HG03280 (cell line): Measurements from ENCODE around the gene DUSP28.
"Not testable (repeated sequence)": the region's sequence is repeated elsewhere in the genome, so short reads cannot be mapped to it uniquely, and the experiment has no call there.

Experiments used
- ATAC-seq: cut with Tn5 transposase; IDR thresholded peaks from one replicate; pipeline ENCODE4 v1.9.1; 2021; ENCODE audit warnings: mild to moderate bottlenecking, moderate library complexity; ENCODE audit not compliant: unreplicated experiment

DUSP28 gene

DNA sequence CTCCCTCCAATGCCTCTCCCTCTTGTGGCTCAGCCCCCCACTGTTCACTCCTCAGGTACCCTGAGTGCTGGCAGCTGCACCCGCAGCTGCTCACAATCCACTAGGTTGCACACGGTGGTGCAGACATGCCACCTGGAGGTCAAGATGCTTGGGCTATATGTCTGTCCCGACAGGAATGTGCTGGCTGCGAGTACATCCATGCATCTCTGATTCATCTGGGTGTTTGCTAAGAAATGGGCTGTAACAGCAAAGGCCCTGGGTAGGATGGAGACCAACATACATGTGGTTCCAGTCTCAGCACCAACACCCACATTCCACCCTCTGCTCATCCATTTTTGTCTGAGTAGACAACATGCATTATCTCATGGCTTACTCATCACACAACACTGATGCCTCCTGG lies 33.6 kb upstream of the DUSP28 start:
- no peak for ATAC-seq

DNA sequence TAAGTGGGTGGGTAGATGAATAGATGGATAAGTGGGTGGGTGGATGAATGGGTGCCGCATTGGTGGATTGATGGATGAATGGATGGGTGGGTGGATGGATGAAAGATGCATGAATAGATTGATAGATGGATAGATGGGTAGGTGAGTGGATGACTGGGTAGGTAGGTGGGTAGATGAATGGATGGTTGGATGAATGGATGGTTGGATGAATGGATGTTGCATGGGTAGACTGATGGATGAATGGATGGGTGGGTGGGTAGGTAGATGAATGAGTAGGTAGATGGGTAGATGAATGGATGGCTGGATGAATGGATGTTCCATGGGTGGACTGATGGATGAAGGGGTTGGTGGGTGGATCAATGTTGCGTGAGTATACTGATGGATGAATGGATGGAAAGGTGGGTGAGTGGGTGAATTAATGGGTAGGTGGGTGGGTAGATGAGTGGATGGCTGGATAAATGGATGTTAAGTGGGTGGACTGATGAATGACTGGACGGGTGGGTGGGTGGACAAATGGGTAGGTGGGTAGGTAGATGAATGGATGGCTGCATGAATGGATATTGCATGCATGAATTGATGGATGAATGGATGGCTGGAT lies 32.9 kb upstream of the DUSP28 start:
- no peak for ATAC-seq

DNA sequence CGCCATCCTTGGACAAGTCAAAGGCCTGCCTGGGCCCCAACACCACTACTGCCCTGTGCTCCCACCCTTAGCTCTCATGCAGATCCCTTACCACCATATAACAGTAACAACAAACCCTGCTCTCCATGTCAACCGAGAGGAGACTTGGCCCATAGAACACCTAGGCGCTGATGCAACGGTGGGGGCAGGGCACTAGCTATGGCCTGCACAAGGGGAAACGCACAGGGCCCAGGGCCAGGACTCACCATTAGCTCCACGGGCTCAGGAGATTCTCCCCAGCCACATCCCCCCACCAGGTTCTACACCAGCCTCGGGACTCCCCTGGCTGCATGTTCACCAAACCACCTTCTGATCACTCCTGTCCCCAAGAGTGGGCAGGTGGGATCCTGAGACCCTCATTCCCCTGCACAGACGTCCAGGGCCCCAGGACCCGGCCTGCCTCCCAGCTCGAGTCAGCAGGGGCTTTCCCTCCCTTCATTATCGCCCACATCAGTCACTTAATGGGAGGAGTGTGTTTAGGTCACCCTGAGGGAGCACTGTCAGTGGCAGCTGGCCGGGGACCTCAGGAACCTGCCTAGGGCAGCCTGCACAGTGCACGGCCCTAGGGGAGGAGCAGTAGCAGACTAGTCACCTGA lies 31.6 kb upstream of the DUSP28 start:
- no peak for ATAC-seq

DNA sequence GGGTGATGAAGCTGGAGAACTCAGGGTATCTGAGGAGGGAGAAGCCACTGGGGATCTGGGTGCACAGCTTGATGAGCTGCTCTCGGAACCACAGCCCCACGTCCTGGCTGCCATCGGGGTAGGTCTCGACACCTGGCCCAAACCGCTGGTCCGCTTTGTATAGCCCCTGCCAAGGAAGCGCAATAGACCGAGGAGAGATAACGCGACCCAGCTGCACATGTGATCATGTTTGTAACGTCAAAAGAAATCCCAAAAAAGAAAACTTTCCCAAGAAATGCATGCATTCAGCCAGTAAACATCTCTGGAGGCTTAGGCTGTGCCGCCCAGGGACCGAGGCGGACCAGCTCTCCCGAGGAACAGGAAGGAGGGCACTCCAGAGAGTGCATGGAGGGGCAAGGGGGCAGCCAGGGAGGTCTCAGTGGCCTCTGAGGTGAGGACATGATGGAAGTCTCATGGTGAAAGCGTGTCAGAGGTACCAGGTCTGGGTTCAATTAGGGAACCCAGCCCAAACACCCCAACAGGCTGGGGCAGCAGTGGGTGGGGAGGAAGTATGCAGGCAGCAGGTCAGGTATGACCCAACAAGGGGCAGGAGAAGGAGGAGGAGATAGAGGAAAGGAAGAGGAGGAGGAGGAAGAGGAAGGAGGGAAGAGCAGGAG lies 30.7 kb upstream of the DUSP28 start:
- ATAC-seq, result no peak

DNA sequence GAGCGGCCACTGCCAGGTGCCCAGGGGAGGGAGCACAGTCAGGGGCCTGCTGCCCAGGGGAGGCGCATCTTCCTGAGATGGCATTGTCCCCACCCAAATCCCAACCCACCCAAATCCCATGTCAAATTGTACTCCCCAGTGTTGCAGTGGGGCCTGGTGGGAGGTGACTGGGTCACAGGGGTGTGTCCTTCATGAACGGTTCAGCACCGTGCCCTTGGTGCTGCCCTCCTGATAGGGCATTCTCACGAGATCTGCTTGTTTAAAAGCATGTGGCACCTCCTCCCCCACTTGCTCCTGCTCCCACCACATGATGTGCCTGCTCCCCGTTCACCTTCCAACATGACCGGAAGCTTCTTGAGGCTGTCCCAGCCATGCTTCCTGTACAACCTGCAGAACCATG lies 30.0 kb upstream of the DUSP28 start:
- no peak for ATAC-seq

DNA sequence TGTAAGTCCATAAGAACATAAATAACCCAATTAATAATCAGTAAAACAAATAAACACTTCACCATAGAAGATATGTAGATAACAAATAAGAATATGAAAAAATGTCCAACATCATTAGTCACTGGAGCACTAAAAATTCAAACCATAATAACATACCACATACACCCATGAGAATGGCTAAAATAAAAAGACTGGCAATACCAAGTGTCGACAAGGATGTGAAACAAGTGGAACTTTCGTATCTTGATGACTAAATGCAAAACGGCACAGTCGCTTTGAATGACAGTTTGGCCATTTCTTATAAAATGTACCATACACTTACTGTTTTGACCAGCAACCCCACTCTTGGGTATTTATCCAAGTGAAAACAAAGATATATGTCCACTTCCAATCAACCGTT lies 29.1 kb upstream of the DUSP28 start:
- no peak for ATAC-seq

DNA sequence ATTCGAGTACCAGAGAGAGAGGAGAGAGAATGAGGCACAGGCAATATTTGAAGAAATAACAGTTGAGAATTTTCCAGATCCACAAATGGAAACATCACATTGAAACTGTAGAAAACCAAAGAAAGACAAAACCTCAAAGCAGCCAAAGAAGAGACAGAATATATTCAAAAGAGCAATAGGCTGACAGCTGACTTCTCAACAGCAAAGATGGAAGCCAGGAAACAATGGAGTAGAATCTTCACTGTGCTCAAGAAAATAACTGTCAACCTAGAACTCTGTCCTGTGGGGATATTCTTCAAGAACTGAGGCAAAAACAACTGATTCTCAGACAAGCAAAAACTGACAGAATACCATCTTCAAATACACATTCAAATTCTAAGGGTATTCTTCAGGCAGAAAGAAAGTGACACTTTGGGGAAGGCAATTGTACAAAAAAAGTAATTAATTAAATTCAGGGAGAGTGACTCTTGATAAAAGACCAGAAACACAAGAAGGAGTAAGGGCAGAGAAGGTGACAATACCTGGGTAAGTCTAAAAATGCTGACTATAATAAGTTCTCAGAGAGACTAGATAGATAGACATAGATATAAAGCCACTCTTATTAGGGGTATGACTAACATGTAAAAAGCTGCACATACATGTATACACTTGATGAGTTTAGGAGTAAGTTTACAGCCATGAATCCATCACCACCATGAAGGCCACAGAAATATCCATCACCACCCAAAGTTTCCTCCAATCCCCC lies 28.0 kb upstream of the DUSP28 start:
- ATAC-seq, result no peak

DNA sequence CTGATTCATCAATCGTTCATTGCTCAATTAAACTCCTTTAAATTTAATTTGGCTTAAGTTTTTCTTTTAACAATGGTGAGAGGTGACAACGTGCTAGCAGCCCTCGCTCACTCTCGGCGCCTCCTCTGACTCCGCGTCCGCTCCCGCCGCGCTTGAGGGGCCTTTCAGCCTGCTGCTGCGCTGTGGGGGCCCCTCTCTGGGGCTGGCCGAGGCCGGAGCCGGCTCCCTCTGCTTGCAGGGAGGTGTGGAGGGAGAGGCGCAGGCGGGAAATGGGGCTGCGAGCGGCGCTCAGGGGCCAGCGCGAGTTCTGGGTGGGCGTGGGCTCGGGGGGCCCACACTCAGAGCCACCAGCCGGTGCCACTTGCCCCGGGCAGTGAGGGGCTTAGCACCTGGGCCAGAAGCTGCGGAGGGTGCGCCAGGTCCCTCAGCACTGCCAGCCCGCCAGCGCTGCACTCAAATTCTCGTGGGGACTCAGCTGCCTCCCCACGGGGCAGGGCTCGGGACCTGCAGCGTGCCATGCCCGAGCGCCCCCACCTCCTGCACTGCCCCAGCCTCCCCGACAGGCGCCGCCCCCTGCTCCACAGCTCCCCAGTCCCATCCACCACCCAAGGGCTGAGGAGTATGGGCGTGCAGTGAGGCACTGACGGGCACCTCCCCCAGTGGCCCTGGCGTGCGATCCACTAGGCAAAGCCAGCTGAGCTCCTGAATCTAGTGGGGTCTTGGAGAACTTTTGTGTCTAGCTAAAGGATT lies 22.0 kb upstream of the DUSP28 start:
- no peak for ATAC-seq

DNA sequence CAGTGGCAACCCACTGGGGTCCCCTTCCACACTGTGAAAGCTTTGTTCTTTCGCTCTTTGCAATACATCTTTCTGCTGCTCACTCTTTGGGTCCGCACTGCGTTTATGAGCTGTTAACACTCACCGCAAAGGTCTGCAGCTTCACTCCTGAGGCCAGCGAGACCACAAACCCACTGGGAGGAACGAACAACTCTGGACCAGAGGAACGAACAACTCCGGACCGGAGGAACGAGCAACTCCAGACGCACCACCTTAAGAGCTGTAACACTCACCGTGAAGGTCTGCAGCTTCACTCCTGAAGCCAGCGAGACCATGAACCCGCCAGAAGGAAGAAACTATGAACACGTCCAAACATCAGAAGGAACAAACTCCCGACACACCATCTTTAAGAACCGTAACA lies 21.1 kb upstream of the DUSP28 start:
- ATAC-seq, result not testable (repeated sequence)

DNA sequence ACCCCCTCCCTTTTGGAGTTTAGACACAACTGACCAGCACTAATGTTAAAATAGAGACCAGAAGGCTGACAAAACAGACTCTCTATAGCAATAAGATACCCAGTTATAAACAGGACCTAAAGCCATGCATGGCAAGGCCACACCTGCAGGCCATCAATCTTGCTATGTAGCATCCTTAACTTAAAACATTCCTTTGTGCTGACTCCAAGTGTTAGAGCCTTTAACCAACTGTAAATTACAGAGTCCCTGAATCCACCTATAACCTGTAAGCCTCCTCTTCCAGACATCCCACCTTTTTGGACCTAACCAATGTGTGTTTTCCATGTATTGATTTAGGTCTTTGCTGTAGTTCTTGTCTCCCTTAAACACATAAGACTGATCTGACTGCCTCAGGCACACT lies 20.3 kb upstream of the DUSP28 start:
- ATAC-seq, result no peak

DNA sequence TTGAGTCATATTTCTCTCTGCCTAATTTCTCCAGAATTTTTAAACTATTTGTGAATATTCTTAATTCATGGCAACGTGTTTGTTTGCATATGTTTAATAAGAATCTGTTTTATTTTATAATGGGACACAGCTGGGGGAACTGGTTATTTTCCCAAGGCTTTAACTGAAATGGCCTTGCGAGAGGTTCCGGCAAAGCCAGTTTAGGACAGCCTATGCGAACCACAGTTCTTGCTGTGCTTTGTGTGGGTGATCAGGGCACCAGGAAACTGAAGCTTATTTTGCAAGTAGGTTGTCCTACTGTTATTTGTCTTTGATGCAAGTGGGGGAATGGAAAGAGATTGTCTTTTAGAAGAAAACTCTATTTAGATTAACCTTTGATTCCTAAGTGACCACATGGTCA lies 8.9 kb upstream of the DUSP28 start:
- ATAC-seq, result no peak

DNA sequence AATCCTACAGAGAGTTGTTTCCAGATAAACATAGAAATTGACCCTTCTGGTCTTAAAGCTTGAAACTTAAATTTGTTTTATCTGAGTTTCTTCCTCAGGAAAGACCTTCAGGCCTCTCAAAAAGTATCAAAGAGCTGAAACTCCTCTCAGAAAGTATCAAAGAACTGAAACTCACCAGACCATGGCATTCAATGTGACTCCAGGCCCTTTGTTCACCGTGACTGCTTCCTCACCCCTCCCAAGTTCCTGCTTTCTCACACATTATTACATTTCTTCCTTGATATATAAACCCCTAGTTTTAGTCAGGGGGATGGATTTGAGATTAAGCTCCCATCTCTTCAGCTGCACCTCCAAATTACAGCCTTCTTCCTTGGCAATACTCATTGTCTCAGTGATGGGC lies 8.3 kb upstream of the DUSP28 start:
- ATAC-seq, result no peak

DNA sequence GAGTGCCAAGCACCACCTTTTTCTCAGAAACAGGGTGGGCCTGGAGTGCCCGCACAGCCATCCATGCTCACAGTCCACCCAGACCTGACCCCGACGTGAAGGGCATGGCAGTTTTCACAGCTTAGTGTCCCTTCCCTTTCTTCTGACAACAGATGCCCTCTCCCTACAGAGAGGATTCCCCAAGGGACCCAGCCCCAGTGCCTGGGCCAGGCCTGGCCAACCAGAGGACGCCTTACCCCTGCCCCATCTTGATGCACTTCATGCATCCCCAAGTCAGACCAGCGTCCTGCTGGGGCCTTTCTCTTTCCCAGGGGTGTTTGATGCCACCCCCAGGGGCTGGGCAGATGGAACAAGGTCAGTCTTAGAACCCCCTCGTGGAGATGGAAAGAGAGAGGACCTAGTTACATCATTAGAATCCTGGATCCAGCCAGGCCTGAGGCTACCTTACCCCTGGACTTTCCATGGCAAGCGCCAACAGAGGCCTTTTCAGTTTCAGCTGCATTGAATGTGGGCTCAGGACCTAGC lies 6.1 kb upstream of the DUSP28 start:
- ATAC-seq, result no peak

DNA sequence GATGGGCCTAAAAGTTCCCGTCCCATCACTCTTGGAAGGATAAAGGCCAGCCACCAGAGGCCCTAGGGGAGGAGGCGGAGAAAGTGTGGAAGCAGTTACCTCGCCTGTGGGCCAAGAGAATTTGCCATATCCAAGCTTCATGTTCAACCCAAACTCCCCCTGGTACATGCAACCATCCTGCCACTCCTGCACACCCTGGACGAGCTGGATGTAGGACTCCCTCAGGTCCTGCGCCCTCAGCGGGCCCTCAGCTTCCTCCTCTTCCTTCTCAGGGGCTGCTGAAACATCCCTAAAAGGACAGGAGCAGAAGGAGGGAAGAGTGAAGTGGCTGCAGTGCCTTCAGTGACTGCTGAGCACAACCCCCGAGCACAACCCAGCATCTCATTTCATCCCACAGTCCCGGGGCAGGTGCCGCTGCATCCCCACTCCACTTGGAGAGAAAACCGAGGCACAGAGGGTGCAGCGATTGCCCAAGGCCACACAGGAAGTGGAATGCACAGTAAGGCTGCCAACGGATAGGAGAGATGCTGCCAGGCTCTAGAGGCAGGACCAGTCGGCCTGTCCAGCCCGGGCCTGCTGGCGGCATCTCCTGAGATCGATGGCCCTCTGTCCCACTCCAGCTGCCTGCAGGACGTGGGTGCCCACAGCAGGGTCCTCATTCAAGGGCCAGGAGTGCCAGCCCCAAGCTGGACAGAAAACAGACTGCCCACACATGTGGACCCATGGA lies 5.2 kb upstream of the DUSP28 start:
- no peak for ATAC-seq

DNA sequence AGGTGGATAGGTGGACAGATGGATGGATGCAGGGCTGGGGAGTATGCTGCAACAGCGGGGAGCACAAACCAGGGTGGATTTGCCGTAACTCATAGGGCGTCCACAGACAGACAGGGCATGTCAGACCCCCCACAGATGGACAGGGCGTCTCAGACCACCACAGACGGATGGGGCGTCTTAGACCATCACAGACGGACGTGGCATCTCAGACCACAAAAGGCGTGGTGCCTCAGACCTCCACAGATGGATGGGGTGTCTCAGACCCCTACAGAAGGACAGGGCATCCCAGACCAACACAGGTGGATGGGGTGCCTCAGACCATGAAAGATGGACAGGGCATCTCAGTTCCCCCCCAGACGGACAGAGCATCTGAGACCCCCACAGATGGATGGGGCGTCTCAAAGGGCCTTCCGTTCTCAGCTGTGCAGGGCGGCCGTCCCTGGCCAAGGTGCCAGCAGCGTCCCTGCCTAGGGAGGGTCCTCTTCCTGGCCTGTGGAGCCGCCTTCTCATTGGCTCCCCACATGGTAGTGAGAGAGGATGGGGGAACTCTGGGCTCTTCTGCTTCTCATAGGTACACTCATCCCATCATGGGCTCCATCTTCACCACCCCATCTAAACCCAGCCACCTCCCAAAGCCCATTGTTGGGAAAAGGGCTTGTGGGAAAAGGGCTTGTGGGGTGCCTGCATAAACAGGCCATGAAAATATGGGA lies 4.5 kb upstream of the DUSP28 start:
- no peak for ATAC-seq

DNA sequence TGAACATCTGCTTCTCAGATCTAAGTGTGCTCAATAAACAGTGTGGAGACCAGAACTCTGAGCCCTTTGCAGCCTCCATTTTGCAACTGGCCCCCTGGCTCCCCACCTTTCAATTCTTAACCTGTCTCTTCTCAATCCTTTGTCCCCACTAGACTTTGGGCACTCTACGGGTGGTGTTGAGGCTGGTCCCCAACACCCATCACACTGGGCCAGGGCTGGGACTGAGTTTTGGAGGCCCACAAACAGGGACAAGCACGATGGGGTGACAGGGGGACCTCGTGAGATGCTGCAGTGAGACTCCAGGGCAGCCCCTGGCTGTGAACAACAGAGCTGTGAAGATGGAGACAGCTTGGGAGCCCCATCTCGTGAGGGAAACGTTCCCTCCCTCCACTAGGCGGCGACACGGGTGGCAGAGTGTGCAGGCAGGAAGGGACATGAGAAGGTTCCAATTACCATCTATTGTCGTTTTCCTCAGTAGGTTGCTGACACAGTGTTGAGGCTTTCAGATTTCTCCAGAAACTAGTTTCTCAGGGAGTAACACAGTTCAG lies 3.5 kb upstream of the DUSP28 start:
- ATAC-seq, result no peak

DNA sequence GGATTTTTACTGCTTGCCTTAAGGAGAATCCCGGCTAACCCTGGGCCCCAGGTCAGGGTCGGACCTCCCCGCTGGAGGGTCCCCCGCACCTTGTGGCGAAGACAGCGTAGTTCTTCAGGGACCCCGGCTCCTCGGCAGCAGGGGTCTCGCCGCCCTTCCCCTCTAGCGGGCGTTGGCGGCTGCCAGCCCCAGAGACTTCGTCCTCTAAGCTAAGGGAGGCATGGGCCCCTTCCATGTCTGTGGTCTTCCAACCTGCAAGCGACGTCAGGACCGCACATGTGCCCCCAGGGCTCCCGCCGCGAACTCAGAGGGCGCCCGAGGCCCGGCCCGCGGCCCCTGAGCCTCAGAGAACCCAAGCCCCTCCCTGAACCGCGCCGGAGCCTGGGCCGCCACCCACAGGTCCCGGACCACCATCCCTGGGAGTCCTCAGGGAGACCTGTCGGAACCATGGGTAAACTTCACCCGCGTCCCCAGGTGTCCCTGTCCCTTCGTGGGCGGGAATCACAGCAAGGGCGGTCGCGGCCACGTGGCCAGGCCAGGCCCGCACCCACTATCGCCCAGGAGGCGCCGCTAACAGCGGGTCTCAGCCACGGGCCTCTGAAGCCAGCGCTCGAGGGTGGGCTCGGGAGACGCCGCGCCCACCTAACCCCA lies 2.9 kb upstream of the DUSP28 start:
- ATAC-seq, result no peak

DNA sequence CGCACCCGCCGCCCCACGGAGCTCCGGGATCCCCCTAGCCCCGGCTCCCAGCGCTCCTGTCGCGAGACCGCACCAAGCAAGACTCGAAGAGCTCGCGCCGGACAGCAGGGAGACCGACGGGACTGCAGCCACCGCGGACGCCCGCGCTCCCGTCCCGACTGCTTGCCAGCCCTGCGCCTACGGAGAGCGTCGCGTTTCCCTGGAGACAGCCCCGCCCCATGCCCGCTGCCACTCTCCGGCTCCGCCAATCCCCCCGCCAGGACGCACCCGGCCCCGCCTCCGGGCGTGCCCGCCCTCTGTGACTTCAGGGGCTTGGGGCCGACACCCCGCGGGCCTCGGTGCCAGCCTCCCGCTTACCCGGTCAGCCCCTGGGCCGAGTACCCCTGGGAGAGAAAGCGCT lies 2.3 kb upstream of the DUSP28 start, which contains the start of gene ANKMY1:
ANKMY1 (minus strand) TSS at position 181 of the 400 bp plus-strand sequence. CDS start 653 bp downstream, outside the sequence.
- no peak for ATAC-seq
